Activated T-helper 17 cell treated with anti-CD3 and anti-CD28 coated beads, Interleukin-2, amount 50 U/mL, for 72 hours (primary cell): ENCODE results near the gene TUBA3E. TPM values are rescaled to one million over a fixed set of nuclear protein-coding genes. Genes with fewer than 3 reads are reported as not detected.
"Not testable (repeated sequence)": the region's sequence is repeated elsewhere in the genome, so short reads cannot be mapped to it uniquely, and the experiment has no call there.

ENCODE experiments used
- ATAC-seq: fragments of 150-1000 bp; cut with Tn5 transposase; replicated peaks from 2 replicates; pipeline ENCODE4 v1.10.0; 2021; ENCODE audit warnings: mild to moderate bottlenecking, moderate library complexity
- H3K27ac Mint-ChIP-seq: one replicate; pipeline ENCODE4 v1.8.0; 2022; ENCODE audit warnings: mixed read lengths
- H3K27me3 Mint-ChIP-seq: one replicate; pipeline ENCODE4 v1.8.0; 2022; ENCODE audit warnings: mixed read lengths
- H3K36me3 Mint-ChIP-seq: one replicate; pipeline ENCODE4 v1.8.0; 2022; ENCODE audit warnings: low read depth, mild to moderate bottlenecking, mixed read lengths
- H3K4me1 Mint-ChIP-seq: one replicate; pipeline ENCODE4 v1.8.0; 2022; ENCODE audit warnings: mixed read lengths
- H3K4me3 Mint-ChIP-seq: one replicate; pipeline ENCODE4 v1.8.0; 2022; ENCODE audit warnings: mild to moderate bottlenecking, mixed read lengths
- H3K9me3 Mint-ChIP-seq: one replicate; pipeline ENCODE4 v1.8.0; 2022; ENCODE audit warnings: mixed read lengths
- total RNA-seq, 2 donors: library from RNA; stranded (reverse); gene quantifications; one replicate each; pipeline ENCODE4 v1.2.3, GENCODE V29; 2022

TUBA3E gene
- total RNA-seq, 2 donors from 2014 or later: not detected

GRCh38 chr2:130185436-130185835, 12.8 kb downstream of the TUBA3E start:
- no peak overlapping the region for H3K4me3 Mint-ChIP-seq
- peak overlapping the region; percentile 48 for H3K27ac Mint-ChIP-seq
- H3K9me3 Mint-ChIP-seq: no peaks in the 10 kb centered on the region
- no peak for ATAC-seq
- no peaks in the 10 kb centered on the region for H3K27me3 Mint-ChIP-seq
- H3K36me3 Mint-ChIP-seq: peaks cover 58% of the 10 kb centered on the region
- H3K4me1 Mint-ChIP-seq: no peaks in the 10 kb centered on the region

GRCh38 chr2:130183512-130184373, 14.5 kb downstream of the TUBA3E start:
- ATAC-seq: no peak
- Mint-ChIP-seq H3K27ac (peak overlapping the region; percentile 82), H3K4me1 (no peaks in the 10 kb centered on the region), H3K9me3 (no peaks in the 10 kb centered on the region), H3K4me3 (peak overlapping the region; percentile 80), H3K27me3 (no peaks in the 10 kb centered on the region), H3K36me3 (peaks cover 71% of the 10 kb centered on the region)

GRCh38 chr2:130182826-130183511, 15.3 kb downstream of the TUBA3E start:
- peak; percentile 32 for ATAC-seq
- H3K27me3 Mint-ChIP-seq, H3K9me3 Mint-ChIP-seq, H3K4me1 Mint-ChIP-seq: not testable (repeated sequence)
- Mint-ChIP-seq H3K27ac (peak overlapping the region; percentile 82), H3K36me3 (peaks cover 70% of the 10 kb centered on the region), H3K4me3 (peak overlapping the region; percentile 80)

DNA sequence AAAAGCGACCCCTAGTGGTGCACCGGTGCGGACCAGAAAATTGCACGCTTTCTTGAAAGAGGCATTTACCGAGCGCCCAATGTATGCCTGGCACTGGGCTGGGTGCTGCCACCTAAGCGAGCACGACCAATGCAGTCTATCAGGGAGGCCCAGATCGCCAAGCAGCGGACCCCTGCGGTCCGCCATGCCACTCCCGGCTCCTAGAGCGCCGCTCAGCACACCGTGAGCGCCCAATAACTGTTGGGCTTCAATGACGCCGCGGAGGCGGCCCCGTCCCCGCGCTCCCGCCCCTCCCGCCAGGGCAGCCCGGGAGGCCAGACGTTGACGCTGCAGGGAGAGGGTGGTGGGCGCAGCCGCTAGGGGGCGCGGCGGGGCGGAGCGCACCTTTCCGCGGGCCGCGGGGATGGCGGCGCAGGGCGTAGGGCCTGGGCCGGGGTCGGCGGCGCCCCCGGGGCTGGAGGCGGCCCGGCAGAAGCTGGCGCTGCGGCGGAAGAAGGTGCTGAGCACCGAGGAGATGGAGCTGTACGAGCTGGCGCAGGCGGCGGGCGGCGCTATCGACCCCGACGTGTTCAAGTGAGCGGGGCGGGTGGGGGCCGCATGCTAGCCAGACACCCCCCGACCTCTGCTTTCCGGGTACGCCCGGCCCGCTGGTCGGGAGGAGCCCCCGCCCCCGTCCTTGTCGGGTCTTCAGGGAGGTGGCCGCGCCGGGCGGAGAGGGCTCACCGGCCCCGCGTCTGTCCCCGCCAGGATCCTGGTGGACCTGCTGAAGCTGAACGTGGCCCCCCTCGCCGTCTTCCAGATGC, 16.2 kb downstream of the TUBA3E start, which contains the start of gene MZT2B:
Gene MZT2B, plus strand, starts transcription at position 383 of the 803 bp plus-strand sequence. Its CDS starts 21 bp downstream, at position 404.
- peak; percentile 90 for ATAC-seq
- not testable (repeated sequence) for H3K27me3 Mint-ChIP-seq, H3K4me1 Mint-ChIP-seq, H3K9me3 Mint-ChIP-seq
- H3K27ac Mint-ChIP-seq: peak within 1 kb of the TSS; percentile 86
- peaks cover 67% of the 10 kb centered on the region for H3K36me3 Mint-ChIP-seq
- H3K4me3 Mint-ChIP-seq: peak within 1 kb of the TSS; percentile 86

- Mint-ChIP-seq H3K27me3 (no peaks in the 10 kb centered on the region), H3K36me3 (peaks cover 67% of the 10 kb centered on the region), H3K4me1 (no peaks in the 10 kb centered on the region), H3K4me3 (peak within 1 kb of the TSS; percentile 86), H3K27ac (peak within 1 kb of the TSS; percentile 86), H3K9me3 (no peaks in the 10 kb centered on the region)
- peak; percentile 72 for ATAC-seq
These were observed 16.8 kb downstream of the TUBA3E start, which contains the start of gene SMPD4 for GRCh38 chr2:130181325-130181879. Gene SMPD4 (minus strand): TSS chr2:130181602. CDS start chr2:130176592, 5,010 bp downstream.

DNA sequence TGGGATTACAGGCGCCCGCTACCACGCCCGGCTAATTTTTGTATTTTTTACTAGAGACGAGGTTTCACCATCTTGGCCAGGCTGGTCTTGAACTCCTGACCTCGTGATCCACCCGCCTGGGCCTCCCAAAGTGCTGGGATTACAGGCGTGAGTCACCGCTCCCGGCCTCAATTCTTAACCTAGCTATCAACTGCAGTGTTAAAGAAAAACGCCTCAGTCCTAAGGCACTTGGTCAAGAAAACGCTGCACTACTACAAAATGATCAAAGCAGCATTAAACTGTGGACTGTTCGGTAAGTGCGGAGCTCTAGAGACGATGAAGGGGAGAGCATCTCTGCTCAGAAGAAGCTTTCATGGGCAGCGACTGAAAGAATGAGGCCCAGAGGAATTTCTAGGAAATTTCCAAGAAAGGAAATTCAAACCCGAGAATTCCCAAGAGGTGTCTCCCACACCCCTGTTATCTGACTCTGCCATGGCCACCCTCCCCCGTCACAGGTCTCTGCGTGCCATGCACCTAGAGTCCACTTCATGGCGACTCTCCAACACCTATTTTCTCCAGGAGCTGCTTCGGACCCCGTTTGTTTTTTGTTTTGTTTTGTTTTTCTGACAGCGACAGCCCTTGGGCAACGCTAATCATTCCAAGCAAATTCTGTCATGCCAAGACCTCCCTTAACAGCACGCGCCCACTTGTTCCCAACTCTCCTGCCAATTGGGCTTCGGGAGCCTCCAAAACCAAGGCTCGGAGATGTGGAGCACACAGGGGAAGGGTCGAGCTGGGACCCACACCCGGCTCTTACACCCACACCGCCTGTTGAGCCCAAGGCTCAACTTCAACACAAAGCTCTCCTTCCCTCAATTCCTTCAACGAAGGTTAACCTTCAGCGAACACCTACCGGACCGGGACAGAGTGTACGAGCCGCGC, 17.6 kb downstream of the TUBA3E start:
- H3K4me3 Mint-ChIP-seq: peak overlapping the region; percentile 86
- not testable (repeated sequence) for H3K4me1 Mint-ChIP-seq, ATAC-seq, H3K9me3 Mint-ChIP-seq, H3K27me3 Mint-ChIP-seq
- H3K36me3 Mint-ChIP-seq: peaks cover 67% of the 10 kb centered on the region
- H3K27ac Mint-ChIP-seq: peak overlapping the region; percentile 86

DNA sequence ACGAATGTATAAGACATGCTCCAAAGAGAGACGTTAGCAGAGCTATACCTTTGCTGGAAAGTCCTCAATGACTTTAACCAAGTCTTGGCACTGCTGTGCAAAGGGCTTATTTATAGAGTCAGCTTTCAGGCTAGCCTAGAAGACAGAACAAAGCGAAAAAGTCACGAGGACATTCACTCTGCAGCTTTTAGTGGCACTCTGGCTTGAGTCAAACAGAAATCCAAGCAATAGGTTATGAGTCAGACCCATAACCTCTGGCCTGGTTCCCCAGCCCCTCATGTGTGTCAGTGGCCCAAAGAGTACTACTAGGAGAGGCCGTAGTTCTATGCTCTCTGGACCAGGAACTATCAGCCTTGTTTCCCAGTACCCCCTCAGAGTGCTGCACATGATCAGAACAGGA, 23.4 kb downstream of the TUBA3E start:
- not testable (repeated sequence) for H3K27ac Mint-ChIP-seq, H3K4me1 Mint-ChIP-seq, H3K9me3 Mint-ChIP-seq, H3K27me3 Mint-ChIP-seq, H3K4me3 Mint-ChIP-seq
- H3K36me3 Mint-ChIP-seq: peaks cover 76% of the 10 kb centered on the region
- ATAC-seq: peak; percentile 93

DNA sequence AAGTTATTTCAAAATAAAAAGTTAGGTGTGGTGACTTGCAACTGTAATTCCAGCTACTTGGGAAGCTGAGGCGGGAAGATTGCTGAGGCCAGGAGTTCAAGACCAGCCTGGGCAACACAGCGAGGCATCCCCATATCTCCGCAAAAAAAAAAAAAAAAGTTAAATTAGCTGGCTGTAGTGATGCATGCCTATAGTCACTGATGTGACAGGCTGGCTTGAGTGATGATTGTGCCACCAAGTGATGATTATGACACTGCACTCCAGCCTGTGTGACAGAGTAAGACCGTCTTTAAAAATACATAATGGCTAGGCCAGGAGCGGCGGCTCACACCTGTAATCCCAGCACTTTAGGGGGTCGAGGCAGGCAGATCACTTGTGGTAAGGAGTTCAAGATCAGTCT, 28.3 kb downstream of the TUBA3E start:
- Mint-ChIP-seq H3K27ac (no peak overlapping the region), H3K4me3 (no peak overlapping the region), H3K9me3 (no peaks in the 10 kb centered on the region), H3K27me3 (no peaks in the 10 kb centered on the region), H3K36me3 (peaks cover 94% of the 10 kb centered on the region), H3K4me1 (peaks cover 5% of the 10 kb centered on the region)
- no peak for ATAC-seq

- H3K27ac Mint-ChIP-seq, H3K9me3 Mint-ChIP-seq, H3K4me3 Mint-ChIP-seq, H3K27me3 Mint-ChIP-seq, H3K4me1 Mint-ChIP-seq: not testable (repeated sequence)
- peak; percentile 99 for ATAC-seq
- H3K36me3 Mint-ChIP-seq: peaks cover 94% of the 10 kb centered on the region
These were observed 29.1 kb downstream of the TUBA3E start for GRCh38 chr2:130169163-130169562.

- not testable (repeated sequence) for ATAC-seq, H3K9me3 Mint-ChIP-seq, H3K27ac Mint-ChIP-seq, H3K4me3 Mint-ChIP-seq, H3K4me1 Mint-ChIP-seq, H3K27me3 Mint-ChIP-seq
- H3K36me3 Mint-ChIP-seq: peaks cover 93% of the 10 kb centered on the region
These were observed 31.6 kb downstream of the TUBA3E start for GRCh38 chr2:130166611-130167010.

- no peaks in the 10 kb centered on the region for H3K27me3 Mint-ChIP-seq
- peaks cover 83% of the 10 kb centered on the region for H3K36me3 Mint-ChIP-seq
- ATAC-seq: no peak
- H3K9me3 Mint-ChIP-seq: no peaks in the 10 kb centered on the region
- peaks cover 5% of the 10 kb centered on the region for H3K4me1 Mint-ChIP-seq
- H3K27ac Mint-ChIP-seq: no peak overlapping the region
- H3K4me3 Mint-ChIP-seq: no peak overlapping the region
These were observed 32.8 kb downstream of the TUBA3E start for GRCh38 chr2:130165293-130166016.

- Mint-ChIP-seq H3K4me1 (peaks cover 5% of the 10 kb centered on the region), H3K27ac (no peak overlapping the region), H3K9me3 (no peaks in the 10 kb centered on the region), H3K36me3 (peaks cover 78% of the 10 kb centered on the region), H3K27me3 (no peaks in the 10 kb centered on the region), H3K4me3 (no peak overlapping the region)
- ATAC-seq: no peak
These were observed 35.3 kb downstream of the TUBA3E start for GRCh38 chr2:130162968-130163367.

DNA sequence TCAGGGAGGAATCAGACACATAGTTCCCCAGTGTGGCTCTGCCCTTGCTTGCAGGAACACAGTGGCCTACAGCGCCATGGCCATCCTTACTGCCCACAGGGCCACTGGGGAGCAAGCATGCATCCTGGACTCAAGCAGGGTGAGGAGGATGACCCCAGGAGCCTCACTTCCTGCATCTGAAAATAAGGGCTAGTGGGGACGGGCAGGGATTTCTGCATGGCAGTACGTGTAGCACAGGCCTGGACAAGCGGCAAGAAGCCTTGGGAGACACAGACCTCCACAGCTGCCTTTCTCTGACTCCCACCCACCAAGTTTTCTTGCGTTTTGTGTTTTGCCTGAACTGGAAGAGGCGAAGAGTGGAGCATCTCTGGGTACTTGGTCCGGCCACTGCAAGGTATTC, 35.8 kb downstream of the TUBA3E start:
- H3K36me3 Mint-ChIP-seq: peaks cover 78% of the 10 kb centered on the region
- not testable (repeated sequence) for H3K4me1 Mint-ChIP-seq, H3K9me3 Mint-ChIP-seq, ATAC-seq, H3K27ac Mint-ChIP-seq, H3K4me3 Mint-ChIP-seq, H3K27me3 Mint-ChIP-seq
